HG02885 (cell line): Measurements from ENCODE around the gene ZNF33A.
"Not testable (repeated sequence)": the region's sequence is repeated elsewhere in the genome, so short reads cannot be mapped to it uniquely, and the experiment has no call there.

Source experiments
- ATAC-seq: cut with Tn5 transposase; IDR thresholded peaks from one replicate; pipeline ENCODE4 v1.9.1; 2021; ENCODE audit warnings: mild to moderate bottlenecking; ENCODE audit not compliant: unreplicated experiment, poor library complexity

Gene ZNF33A

DNA sequence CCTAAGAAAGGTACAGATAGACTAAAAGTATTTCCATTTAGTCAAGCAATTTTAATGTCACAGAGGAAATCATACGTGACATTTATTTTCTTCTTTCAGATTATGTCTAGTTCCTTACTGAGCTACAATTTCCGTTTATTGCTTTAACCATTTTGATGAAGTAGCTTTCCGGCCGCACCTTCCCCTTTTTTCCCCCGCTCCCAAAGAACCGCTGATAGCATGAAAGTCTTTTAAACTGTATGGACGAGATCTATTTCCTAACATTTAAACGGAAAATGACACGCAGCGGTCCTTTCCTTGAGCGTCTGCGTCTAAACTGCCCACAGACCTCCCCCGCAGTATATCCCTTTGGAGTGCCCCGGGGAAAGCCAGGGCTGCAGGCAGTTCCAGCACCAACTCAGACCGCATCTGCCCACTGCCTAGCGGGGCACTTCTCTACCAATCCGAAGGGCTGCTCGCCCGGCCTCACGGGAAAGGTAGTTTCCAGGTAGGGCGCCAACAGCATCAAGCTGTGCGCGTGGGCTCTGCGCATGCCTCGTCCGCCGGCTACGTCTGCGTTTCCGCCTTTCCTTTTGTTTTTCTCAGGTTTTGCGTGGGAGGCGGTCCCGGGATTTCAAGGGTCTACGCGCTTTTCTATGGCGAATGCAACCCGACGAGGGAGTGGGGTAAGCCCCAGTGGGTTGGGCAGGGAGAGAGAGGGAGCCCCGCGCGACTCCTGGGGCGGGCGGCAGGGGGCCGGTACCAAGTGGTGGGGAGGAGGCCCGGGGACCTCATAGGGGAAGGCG is at the start of gene ZNF33A:
Gene ZNF33A (plus strand): TSS at position 557 of the 785 bp plus-strand sequence. CDS start 1,667 bp downstream, outside the sequence.
- ATAC-seq: peak; percentile 81

DNA sequence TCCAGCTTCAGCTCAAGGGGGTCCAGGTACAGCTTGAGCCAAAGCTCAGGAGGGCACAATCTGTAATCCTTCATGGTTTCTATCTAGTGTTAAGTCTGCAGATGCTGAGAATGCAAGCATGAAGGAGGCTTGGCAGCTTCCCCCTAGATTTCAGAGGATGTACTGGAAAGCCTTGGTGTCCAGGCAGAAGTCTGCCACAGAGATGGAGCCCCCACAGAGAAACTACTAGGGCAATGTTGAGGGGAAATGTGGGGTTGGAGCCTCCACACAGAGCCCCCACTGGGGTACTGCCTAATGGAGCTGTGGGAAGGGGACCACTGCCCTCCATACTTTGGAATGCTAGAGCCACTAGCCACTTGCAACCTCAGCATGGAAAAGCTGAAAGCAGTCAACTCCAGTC is 45.5 kb upstream of the ZNF33A start:
- no peak for ATAC-seq

DNA sequence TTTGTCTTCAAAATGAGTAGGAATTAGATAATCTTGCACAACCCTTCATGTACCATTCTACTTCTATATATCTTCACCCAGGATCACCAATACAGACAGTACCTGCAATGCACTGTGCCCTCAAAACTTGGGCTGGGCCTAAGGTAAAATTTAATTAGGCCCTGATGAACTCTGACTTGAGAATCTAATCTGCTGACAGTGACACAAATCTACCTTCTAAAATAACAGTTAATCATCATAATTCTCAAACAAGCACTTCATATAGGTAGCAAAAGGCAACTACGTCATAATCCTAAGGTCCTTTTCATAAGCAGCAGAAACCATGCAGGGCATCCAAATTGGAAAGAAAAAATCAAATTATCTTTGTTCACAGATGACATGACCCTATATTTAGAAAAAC is 38.1 kb upstream of the ZNF33A start:
- no peak for ATAC-seq

DNA sequence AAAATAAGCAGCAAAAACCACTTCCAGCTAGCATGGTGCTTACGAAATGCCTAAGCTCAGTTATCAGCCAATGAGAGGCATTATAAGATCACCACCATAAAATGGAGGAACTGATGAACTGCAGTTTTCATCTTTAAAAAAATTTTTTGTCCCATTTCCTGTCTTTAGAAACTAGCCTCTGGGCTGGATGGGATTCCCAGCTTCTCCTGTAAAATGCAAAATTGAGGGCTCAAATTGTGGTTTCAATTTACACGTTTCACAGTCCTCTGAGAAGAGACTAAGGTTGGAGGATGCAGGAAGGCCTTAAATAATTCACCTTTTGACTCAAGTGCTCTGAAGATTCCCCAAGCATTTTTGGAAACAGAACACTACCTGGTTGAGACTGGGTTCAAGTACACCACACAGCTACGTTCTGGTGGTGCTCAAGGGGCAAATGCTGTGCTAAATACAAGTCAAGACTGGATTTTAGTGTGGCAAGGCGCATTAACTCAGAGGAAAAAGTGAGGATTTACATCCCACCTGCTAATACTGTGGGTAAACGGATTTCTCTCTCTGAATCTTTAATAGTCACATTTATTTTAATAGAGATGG is 35.0 kb upstream of the ZNF33A start:
- no peak for ATAC-seq

DNA sequence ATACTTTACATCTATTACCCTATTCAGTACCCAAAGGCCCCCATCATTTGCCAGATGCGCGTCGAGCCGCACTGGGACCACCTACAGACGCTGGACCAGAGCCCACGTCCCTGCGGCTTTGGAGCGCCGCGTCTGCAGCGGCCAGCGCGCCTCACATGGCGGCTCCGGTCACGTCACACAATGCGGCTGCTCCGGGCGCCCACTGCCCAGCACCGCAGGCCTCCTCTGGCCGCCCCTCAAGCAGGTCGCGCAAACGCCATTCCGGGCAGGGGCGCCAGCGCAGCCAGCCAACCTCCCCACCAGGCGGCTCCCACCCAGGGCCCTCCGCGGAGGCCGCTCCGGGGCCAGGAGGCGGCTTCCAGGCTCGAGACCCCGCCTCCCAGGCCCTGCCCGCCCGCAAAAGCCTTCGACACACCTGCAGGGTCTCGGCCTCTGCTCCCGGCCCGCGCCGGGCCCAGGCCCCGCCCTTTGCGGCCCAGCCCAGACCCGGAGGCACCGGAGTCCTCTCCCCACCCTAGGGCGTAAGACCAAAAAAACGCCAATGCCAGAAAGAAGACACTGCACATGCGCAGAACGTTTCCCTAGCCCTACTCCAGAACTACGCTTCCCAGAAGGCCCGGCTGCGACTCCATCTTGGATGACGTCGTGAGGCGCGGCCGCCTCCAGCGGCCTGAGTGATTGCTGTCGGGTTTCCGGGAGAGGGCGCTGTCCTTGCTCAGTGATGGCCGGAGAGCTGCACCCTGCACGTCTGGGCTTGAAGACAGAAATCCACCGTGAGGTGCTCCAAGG is 34.2 kb upstream of the ZNF33A start, which contains the start of gene ZNF25:
Gene ZNF25 (minus strand): TSS at position 557 of the 789 bp plus-strand sequence. CDS start 4,925 bp downstream, outside the sequence.
- ATAC-seq: peak; percentile 95

DNA sequence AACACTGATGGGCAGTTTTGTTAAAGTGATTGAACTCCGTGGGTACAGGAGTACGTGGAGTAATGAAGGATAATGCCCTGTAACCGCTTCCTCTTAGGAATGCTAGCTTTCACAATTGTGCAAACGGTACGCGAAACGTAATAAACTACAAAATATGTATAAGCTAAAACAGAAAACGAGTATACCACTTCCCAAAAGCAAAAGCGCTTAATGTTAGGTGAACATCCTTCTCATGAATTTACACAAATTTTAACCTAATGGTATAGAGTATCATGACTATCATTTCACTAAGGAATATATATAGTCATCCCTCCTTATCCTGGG is 33.6 kb upstream of the ZNF33A start:
- peak; percentile 0 for ATAC-seq

DNA sequence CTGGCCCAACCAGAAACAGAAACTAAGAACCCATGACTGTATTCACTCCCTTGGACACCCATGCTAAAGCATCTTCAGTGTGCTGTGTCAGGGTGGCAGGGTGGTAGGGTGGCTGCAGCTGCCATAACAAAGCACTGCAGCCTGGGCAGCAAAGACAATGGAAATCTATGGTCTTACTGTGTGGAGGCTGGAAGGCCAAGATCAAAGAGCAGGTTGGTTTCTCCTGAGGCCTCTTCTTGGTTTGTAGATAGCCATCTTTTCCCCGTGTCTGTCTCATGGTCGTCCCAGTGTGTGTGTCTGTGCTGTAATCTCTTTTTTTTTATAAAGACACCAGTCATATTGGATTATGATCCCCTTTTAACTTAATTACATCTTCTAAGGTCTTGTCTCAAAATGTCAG is 18.8 kb upstream of the ZNF33A start:
- ATAC-seq: no peak

DNA sequence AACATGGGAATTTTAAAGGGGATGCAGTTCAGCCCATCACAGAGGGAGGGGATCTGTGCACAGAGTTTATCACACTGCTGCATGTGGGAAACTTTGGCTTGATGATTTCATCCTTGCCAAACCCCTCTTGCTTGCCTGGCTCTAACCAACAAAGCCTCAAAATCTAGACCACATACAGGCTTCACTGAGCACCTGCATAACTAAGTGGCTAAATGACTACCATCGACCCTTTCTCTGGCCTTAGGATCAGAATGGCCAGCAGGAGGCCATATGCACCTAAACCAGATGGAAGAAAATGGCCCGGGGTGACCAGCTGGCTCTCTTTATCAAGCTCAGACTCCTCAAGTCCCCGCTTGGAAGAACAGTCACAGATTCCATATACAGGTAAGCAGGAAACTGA is 18.4 kb upstream of the ZNF33A start:
- ATAC-seq: no peak

DNA sequence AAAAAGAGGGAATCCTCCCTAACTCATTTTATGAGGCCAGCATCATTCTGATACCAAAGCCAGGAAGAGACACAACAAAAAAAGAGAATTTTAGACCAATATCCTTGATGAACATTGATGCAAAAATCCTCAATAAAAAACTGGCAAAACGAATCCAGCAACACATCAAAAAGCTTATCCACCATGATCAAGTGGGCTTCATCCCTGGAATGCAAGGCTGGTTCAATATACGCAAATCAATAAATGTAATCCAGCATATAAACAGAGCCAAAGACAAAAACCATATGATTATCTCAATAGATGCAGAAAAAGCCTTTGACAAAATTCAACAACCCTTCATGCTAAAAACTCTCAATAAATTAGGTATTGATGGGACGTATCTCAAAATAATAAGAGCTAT is 11.6 kb upstream of the ZNF33A start:
- not testable (repeated sequence) for ATAC-seq

DNA sequence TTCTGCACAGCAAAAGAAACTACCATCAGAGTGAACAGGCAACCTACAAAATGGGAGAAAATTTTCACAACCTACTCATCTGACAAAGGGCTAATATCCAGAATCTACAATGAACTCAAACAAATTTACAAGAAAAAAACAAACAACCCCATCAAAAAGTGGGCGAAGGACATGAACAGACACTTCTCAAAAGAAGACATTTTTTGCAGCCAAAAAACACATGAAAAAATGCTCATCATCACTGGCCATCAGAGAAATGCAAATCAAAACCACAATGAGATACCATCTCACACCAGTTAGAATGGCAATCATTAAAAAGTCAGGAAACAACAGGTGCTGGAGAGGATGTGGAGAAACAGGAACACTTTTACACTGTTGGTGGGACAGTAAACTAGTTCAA is 10.0 kb upstream of the ZNF33A start:
- not testable (repeated sequence) for ATAC-seq

DNA sequence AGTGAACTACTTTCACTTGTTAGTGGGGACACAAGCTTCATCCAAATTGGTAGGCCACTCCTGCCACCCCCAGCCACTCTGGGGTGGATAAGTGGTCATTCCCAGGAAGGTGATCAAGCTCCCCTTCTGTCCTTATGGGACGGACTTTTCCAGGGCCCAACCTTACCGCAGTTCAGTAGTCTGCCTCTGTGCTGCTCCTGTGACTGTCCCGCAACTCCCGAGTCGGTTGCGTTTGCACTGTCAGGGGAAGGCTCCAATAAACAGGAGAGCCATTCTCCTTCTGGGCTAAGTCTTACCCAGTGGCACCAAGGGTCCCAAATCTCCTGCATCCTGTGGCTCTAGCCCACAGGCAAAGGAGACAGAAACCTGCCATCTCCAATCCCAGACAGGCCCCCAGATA is 7.4 kb upstream of the ZNF33A start:
- no peak for ATAC-seq

DNA sequence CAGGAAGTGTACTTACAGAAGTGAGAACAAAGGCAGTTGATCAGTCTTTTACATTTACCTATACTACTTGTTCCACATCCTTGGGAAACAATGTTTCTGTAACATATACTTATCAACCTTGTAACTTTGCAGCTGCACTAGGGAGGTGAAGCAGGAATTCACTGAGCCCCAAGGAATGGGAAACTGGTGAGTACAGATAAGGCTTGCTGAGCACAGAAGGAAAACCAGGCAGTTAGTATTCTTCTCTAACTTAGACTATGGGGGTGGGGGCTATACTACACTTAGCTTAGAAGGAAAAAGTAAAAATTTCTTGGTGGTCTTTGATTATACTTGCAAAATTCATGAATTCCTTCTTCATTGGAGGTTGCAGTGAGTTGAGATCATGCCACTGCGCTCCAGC is 6.9 kb upstream of the ZNF33A start:
- no peak for ATAC-seq

DNA sequence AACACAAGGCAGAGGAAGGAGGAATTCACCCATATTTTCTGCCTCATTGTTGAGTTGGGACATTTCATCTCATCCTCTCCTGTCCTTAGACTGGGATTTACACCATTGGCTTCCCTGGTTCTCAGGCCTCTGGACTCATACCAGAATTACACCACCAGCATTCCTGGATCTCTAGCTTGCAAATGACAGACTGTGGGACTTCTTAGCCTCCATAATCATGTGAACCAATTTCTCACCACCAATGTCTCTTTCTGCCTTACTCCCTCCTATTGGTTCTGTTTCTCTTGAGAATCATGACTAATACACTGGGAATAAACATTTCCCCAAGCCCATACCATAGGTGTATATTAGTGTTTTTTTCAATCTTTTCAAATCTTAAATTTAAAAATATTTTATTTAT is 2.9 kb upstream of the ZNF33A start:
- ATAC-seq: no peak

DNA sequence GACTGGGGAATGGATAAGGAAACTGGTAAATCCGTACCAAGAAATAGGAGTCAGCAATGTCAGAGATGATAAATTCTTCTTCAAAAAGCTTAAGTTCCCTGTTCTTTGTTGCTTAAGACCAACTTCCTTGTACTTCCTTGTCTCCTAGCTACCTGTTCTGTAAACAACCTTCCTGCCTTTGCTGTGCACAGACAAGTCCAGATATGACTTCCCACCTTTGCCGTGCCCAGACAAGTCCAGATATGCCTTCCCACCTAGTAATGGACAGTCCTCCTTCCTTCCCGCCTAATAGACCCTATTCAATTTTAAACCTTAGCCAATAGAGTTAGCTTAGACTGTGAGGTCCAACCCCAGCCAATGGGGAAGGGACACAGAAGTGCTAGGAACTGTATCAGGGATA is 2.5 kb upstream of the ZNF33A start:
- ATAC-seq: no peak

DNA sequence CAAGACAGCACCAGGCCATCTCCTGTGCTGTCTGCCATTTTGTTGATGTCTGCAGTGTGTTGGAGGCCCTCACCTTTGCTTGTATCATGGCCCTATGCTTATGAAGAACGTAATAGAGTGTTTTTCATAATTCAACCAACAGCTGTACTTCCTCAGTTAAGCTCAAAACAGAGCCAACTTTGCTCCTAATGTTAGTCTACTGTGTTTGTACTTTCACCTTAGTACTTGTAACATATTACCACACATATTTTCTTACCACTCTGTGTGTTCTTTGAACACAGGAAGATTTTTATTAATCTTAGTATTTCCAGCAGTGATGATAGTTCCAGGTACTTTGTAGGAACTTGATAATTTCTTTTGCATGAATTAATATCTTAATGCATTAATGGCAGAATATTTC is 5.9 kb downstream of the ZNF33A start:
- no peak for ATAC-seq

DNA sequence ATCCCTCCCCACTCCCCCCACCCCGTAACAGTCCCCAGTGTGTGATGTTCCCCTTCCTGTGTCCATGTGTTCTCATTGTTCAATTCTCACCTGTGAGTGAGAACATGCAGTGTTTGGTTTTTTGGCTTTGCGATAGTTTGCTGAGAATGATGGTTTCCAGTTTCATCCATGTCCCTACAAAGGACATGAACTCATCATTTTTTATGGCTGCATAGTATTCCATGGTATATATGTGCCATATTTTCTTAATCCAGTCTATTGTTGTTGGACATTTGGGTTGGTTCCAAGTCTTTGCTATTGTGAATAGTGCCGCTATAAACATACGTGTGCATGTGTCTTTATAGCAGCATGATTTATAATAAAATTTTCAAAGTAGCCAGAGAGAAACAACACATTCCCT is 8.6 kb downstream of the ZNF33A start:
- not testable (repeated sequence) for ATAC-seq

DNA sequence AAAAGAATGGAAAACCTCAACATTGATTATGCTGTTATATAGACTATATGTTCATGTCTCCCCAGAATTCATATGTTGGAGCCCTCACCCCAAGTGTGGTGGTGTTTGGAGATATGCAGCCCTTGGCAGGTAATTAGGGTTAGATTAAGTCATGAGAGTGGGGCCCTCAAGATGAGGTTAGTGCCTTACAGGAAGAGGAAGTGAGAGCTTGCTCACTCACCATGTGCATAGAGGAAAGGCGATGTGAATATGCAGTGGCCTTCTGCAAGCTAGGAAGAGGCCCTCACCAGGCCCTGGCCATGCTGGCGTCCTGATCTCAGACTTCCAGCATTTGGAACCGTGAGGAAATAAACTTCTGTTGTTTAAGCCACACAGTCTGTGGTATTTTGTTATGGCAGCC is 14.8 kb downstream of the ZNF33A start:
- ATAC-seq: peak; percentile 94

DNA sequence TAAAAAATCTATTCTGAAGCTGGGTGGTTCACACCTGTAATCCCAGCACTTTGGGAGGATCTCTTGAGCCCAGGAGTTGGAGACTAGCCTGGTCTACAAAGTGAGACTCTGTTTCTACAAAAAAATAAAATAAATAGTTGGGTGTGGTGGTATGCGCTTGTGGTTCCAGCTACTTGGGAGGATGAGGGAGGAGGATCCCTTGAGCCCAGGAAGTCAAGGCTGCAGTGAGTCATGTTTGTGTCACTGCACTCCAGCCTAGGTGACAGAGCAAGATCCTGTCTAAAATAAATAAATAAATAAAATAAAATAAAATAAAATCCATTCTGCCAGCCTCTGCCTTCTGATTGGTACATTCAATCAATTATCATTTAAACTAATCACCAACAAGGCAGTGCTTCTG is 17.5 kb downstream of the ZNF33A start:
- no peak for ATAC-seq

DNA sequence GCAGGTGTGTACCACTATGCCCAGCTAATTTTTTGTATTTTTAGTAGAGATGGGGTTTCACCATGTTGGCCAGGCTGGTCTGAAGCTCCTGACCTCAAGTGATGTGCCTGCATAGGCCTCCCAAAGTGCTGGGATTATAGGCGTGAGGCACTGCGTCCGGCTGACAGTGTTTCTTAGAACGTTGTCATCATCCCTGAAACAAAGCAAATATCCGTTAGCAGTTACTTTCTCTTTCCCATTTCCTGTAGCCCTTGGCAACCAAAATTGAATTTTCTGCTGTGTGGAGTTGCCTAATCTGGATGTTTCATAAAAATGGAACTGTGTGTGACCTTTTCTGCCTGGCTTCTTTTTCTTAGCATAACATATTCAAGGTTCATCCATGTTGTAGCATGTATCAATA is 22.4 kb downstream of the ZNF33A start:
- no peak for ATAC-seq

DNA sequence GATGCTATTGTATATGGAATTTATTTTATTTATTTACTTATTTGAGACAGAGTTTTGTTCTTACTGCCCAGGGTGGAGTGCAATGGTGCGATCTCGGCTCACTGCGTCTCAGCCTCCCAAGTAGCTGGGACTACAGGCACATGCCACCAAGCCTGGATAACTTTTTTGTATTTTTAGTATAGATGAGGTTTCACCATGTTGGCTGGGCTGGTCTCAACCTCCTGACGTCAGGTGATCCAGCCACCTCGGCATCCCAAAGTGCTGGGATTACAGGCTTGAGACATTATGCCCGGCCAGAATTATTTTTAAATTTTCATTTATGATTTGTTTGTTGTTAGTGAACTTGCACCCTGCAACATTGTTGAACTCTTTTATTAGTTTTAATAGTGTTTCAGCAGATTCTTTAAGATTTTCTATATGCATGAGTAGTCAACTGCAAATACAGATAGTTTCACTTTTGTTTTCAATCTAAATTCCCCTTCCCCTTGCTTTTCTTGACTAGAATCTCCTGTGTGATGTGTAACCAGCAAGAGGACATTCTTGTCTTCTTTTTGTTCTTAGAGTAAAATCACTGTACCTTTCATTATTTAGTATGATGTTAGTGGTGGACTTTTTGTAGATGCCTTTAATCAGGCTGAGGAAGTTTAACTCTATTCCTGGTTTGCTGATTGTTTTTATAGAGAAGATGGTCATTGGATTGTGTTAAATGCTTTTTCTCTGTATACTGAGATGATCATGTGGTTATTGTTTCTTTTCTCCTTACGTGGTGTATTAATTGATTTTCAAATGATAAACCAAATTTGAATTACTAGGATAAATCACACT is 27.8 kb downstream of the ZNF33A start:
- ATAC-seq: peak; percentile 93

DNA sequence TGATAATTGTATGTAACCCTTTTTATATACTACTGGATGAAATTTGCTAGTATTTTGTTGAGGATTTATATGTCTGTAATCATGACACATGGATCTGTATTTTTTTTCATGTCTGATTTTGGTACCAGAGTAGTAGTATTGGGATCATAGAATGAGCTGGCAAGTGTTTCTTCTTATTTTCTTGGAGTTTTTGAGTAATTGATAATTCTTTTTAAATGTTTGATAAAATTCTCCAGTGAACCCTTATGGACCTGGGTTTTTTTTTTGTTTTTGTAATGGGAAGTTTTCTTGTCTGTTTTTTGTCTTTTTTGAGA is 28.4 kb downstream of the ZNF33A start:
- peak; percentile 14 for ATAC-seq
